NCI-H510A (cell line): Measurements from ENCODE around the gene IPP.
"Not testable (repeated sequence)": the region's sequence is repeated elsewhere in the genome, so short reads cannot be mapped to it uniquely, and the experiment has no call there.

Experiments used
- DNase-seq: peaks from one replicate; lab custom pipeline; 2025; lab: John Stamatoyannopoulos, UW

IPP gene

GRCh38 chr1:45684402-45684801, 66.1 kb downstream of the IPP start:
- DNase-seq: no peak

GRCh38 chr1:45682942-45683341, 67.5 kb downstream of the IPP start:
- DNase-seq: no peak

GRCh38 chr1:45679123-45679522, 71.3 kb downstream of the IPP start:
- no peak for DNase-seq

GRCh38 chr1:45678489-45678888, 72.0 kb downstream of the IPP start:
- no peak for DNase-seq

- no peak for DNase-seq
These were observed 72.7 kb downstream of the IPP start for GRCh38 chr1:45677751-45678245.

- DNase-seq: not testable (repeated sequence)
These were observed 73.9 kb downstream of the IPP start for GRCh38 chr1:45676553-45676952.

- DNase-seq: no peak
These were observed 76.0 kb downstream of the IPP start for GRCh38 chr1:45674478-45674877.

GRCh38 chr1:45673956-45674355, 76.5 kb downstream of the IPP start:
- no peak for DNase-seq

- DNase-seq: no peak
These were observed 80.4 kb downstream of the IPP start for GRCh38 chr1:45669859-45670655.

- DNase-seq: no peak
These were observed 81.1 kb downstream of the IPP start for GRCh38 chr1:45669379-45669778.

- no peak for DNase-seq
These were observed 81.9 kb downstream of the IPP start for GRCh38 chr1:45668526-45668925.

- DNase-seq: no peak
These were observed 82.9 kb downstream of the IPP start for GRCh38 chr1:45667321-45668111.

GRCh38 chr1:45666836-45667235, 83.6 kb downstream of the IPP start:
- DNase-seq: no peak

GRCh38 chr1:45660336-45660735, 90.1 kb downstream of the IPP start:
- DNase-seq: no peak

- no peak for DNase-seq
These were observed 91.2 kb downstream of the IPP start for GRCh38 chr1:45659222-45659621.

- DNase-seq: no peak
These were observed 92.3 kb downstream of the IPP start for GRCh38 chr1:45658171-45658570.

- no peak for DNase-seq
These were observed 93.8 kb downstream of the IPP start for GRCh38 chr1:45656573-45657226.

GRCh38 chr1:45654540-45655280, 95.7 kb downstream of the IPP start:
- no peak for DNase-seq
